ENCODE data around the gene MELTF.

- TF ChIP-seq POLR2A (IDR thresholded peaks at IDR 0.05), result no peak
- no peak for TF ChIP-seq CTCF (IDR thresholded peaks at IDR 0.05)
- no peak for TF ChIP-seq POLR2AphosphoS5 (IDR thresholded peaks at IDR 0.05)
Measured at GRCh38 chr3:196965112-196965803, 64.4 kb downstream of the MELTF start.
